Hematopoietic multipotent progenitor cell treated with erythropoietin and hydrocortisone succinate and interleukin-3 and kit ligand, for 8 days (in vitro differentiated cells): Measurements from ENCODE around the gene KRTAP12-3.
"Not testable (repeated sequence)": the region's sequence is repeated elsewhere in the genome, so short reads cannot be mapped to it uniquely, and the experiment has no call there.

Experiments used
- DNase-seq: peaks from one replicate; pipeline ENCODE4 v3.0.0-alpha.2; 2015

KRTAP12-3 gene

DNA sequence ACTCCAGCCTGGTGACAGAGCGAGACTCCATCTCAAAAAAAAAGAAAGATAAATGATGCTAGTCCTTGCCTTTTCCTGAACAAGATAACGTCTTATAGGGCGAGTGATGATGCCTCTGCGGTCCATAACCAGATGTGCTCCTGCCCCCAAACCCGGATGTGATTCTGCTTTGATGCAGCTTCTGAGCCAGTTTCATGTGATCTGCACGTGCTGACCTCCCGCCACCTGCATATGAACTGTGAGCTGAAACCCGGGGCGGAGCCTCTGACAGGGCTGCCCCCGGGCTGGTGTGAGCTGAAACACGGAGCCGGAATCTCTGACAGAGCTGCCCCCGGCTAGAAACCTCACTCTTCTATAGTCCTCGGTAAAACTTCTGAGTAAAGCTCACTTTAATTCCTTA is 4.6 kb upstream of the KRTAP12-3 start:
- no peak for DNase-seq

GRCh38 chr21:44653656-44654575 is 3.8 kb upstream of the KRTAP12-3 start:
- no peak for DNase-seq

DNA sequence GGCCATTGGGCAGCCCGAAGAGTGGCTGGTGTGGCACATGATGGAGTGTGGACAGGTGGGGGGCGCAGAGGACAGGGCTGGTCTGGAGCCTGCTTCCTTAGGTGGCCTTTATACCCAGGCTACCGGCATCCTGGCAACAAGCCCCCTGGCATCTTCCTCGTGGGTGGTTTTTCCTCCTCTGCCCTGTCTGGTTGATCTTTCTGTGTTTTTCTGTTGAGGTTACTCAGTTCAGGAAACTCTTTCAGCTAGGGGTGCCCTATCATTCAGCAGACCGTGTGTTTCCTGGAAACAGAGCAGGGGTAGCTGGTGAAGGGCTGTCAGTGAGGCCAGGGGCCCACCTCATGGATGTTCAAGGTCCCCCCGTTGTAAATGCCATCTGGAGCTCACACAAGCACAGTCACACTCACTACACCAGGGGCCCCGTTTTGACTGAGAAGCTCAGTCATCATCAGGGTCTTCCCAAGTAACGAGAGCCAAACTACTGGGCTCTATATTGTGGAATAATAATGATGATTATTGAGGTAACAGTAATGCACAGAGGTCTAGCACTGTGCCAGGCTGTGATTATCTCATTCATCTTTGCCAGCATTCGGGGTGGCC is 3.1 kb upstream of the KRTAP12-3 start, which contains the start of gene KRTAP12-4:
TSS of gene KRTAP12-4 (minus strand) at position 84 of the 600 bp plus-strand sequence. CDS start at position 39, 45 bp downstream.
- DNase-seq: no peak

GRCh38 chr21:44656868-44657267 is 864 bp upstream of the KRTAP12-3 start:
- DNase-seq: no peak

- no peak for DNase-seq
Observed at GRCh38 chr21:44658541-44658910, 794 bp downstream of the KRTAP12-3 start.

DNA sequence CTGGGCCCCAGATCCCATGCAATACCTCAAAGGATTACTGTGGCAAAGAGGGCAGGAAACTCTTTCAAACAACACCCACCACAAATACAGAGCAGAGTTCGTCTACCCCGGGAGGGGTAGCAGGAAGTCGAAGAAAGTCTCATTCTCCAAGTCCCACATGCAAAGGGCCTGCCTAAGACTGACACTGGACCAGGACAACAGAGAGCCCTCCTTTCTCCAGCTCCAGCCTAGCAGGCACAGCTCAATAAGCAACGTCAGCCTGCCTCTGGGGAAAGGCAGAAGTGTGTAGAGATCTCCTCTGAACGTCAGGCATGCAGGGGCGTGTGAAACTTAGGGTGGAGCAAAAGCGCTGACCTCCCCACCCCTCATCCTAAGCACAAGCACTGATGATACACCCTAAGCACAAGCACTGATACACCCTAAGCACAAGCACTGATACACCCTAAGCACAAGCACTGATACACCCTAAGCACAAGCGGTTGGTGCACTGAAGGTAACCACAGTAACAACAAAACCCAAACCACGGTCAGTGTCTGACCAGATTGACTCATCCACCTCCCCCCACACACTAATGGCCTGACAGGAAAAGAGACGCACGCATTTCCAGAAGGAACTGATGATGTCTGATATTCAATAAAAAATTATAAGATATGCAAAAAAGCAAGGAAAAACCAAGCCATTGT is 1.3 kb downstream of the KRTAP12-3 start:
- no peak for DNase-seq

- not testable (repeated sequence) for DNase-seq
Observed at GRCh38 chr21:44661567-44661966, 3.8 kb downstream of the KRTAP12-3 start.

GRCh38 chr21:44664691-44665090 is 7.0 kb downstream of the KRTAP12-3 start:
- no peak for DNase-seq

GRCh38 chr21:44666401-44667320 is 8.9 kb downstream of the KRTAP12-3 start, which contains the start of gene KRTAP12-2:
Gene KRTAP12-2, minus strand, starts transcription at chr21:44666927. Its CDS starts 41 bp downstream, at chr21:44666886.
- no peak for DNase-seq

DNA sequence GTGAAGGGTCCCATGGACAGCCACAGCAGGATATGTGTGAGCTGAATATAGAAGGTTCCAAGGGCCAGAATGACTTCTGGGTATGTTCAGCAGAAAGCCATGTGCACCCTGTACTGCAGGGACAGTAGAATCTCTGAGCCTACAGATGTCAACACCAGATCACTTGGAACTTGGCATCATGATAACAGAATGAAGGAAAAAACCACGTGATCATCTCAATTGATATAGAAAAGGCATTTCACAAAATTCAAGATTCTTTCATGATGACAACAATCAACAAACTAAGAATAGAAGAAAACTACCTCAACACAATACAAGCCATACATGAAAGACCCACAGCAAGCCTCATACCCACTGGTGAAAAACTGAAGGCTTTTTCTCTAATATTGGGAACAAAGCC is 9.9 kb downstream of the KRTAP12-3 start:
- no peak for DNase-seq

- DNase-seq: no peak
Observed at GRCh38 chr21:44670642-44671432, 13.1 kb downstream of the KRTAP12-3 start.

DNA sequence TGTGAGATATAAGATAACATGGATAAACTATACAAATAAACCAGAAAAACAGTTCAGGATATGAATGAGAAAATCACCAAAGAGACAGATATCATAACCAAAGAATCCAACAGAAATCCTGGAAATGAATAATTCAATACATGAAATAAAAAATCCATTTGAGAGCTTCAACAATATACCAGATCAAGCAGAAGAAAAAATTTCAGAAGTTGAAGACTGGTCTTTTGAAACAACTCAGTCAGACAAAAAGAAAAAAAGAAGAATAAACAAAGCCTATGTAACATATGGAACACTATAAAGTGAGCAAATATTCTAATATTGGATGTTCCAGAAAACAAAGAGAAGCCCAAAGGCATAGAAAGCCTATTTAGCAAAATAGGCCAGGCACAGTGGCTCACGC is 14.2 kb downstream of the KRTAP12-3 start:
- DNase-seq: no peak

GRCh38 chr21:44677881-44678280 is 20.1 kb downstream of the KRTAP12-3 start:
- no peak for DNase-seq

DNA sequence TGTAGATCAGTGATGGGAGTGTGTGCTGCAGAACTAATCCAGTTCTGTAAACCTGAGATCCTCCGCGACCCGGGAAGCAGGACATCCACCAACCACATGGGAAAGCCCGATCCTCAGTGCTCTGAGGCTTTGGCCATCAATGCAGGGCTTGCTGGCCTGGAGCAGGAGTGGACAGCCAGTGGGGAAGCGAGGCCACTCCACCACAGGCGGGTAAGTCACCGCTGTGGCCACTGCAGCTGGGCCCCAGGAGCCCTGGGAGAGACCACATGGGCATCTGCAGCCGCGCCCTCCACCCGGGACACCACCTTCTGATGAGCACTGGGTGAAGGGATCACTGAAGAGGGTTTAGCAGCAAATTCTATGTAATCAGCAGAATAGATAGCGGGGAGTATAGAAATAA is 23.4 kb downstream of the KRTAP12-3 start:
- no peak for DNase-seq

DNA sequence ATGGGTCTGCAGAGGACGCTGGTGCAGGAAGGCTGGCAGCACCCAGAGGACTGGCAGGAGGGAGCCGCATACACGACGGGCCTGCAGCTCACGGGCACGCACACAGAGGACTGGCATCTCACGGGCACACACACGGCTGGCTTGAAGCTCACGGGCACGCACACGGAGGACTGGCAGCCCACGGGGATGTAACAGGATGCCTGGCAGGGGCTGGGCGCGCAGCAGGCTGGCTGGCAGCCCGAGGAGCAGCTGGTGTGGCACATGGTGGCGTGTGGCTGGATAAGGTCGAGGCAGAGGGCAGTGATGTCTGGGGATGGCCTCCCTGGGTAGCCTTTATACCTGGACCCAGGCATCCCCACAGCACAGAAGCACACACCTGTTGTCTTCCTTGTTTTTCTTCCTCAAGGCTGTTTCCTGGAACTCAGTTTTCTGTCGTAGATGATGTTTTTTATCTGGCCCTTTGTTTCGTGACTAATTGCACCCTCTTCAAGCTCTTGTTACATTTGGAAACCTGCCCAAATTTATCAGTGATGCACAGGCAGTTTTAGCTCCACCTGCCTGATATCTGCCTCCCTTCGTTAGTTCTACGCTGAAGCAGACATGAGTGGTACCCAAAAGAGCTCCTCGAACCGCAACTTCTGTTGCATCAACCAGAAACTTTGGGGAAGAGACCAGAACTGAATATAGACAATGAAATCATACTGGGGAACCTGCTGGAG is 24.3 kb downstream of the KRTAP12-3 start, which contains the start of gene KRTAP12-1:
TSS of gene KRTAP12-1 (minus strand) at position 303 of the 719 bp plus-strand sequence. CDS start at position 263, 40 bp downstream.
- DNase-seq: peak; percentile 17

DNA sequence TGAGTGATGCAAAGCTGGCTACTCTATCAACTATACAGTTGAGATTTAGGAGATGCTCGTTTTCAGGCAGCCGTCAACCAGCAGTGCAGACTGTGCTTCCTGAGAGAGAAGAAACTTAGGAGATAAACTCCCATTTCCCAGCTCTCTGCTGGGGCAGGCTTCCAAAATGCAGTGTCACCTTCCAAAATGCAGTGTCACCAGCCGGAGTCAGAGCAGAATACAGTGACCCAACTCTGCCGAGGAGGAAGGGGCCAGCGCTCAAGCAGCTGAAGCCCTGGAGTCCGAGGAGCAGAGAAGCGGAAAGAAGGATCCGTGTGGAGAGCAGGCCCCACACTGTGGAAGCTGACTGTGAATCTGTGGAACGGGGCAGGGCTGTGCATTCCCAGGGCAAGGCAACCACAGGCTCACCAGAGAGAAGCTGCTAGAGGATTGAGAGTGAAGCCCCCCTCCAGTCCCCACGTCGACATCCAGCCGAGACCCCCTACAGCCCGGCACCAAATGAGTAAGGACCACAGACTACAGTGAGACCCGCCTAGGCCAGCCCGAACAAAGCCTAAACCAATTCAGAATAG is 24.9 kb downstream of the KRTAP12-3 start:
- DNase-seq: no peak

DNA sequence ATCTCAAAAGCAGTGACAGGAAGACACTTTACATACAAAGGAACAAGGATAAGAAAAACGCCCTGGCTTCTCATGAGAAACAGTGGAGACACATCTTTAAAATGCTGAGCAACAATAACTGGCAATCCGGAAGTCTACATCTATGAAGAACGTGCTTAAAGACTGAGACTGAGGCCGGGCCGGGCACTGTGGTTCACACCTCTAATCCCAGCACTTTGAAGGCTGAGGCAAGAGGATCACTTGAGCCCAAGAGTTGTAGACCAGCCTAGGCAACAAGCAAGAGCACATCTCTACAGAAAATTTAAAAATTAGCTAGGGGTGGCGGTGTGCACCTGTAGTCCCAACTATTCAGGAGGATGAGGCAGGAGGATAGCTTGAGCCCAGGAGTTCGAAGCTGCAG is 26.3 kb downstream of the KRTAP12-3 start:
- no peak for DNase-seq

DNA sequence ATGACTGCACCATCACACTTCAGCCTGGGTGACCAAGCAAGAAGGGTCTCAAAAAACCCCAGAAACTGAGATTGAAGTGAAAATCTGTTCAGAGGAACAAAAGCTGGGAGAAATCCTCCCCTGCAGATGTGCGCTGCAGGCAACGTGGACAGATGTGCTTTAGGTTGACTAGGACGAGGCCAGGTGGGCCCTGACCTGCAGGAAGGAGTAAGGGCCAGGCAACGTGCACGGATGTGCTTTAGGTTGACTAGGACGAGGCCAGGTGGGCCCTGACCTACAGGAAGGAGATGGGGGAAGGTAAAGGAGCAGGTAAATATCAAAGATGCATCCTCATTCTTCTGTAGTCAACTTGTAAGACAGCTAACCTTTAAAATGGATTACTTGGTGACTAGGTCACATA is 26.8 kb downstream of the KRTAP12-3 start:
- no peak for DNase-seq

DNA sequence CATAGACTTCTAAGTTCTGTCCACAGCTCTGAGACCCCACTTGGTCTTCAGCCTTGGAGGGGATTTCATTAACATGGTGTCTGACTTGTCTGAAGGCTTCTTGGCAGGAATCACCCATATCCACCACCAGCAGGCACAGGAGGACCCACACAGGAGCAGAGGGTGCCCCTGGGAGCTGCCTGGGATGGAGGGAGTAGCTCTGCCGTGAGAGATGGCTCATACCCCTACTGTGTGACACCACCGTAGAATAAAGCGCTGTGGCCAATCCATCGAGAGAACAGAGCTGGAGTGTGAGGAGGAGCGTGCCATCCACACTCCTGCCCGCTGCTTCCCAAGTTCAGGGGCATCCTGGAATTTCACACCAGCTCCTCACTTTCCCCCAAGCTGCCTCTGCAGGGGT is 27.3 kb downstream of the KRTAP12-3 start:
- not testable (repeated sequence) for DNase-seq
